Chondrocyte (in vitro differentiated cells): ENCODE data around the gene ANKS3. TPM values are rescaled to one million over a fixed set of nuclear protein-coding genes. Genes with fewer than 3 reads are reported as not detected.
A peak's percentile ranks its signal among the peaks of the same experiment; 100 is the strongest.

Source experiments
- DNase-seq: peaks from one replicate; pipeline ENCODE4 v3.0.0; 2021; ENCODE audit warnings: mixed read lengths, low spot score
- H3K27ac Mint-ChIP-seq: one replicate; pipeline ENCODE4 v1.8.0; 2021; ENCODE audit warnings: mild to moderate bottlenecking, moderate library complexity, mixed read lengths; ENCODE audit not compliant: unreplicated experiment
- H3K27me3 Mint-ChIP-seq: 2 replicates; pipeline ENCODE4 v1.8.0; 2021; ENCODE audit warnings: low read depth, mixed read lengths
- H3K36me3 Mint-ChIP-seq: 2 replicates; pipeline ENCODE4 v1.8.0; 2021; ENCODE audit warnings: low read depth, mixed read lengths
- H3K4me1 Mint-ChIP-seq: 2 replicates; pipeline ENCODE4 v1.8.0; 2021; ENCODE audit warnings: low read depth, mild to moderate bottlenecking, mixed read lengths
- H3K4me3 Mint-ChIP-seq: one replicate; pipeline ENCODE4 v1.8.0; 2021; ENCODE audit warnings: mild to moderate bottlenecking, moderate library complexity, mixed read lengths; ENCODE audit not compliant: unreplicated experiment
- H3K9me3 Mint-ChIP-seq: 2 replicates; pipeline ENCODE4 v1.8.0; 2021; ENCODE audit warnings: low read depth, mixed read lengths
- CTCF ChIP-seq: fragments of 200-600 bp; sonication (generic); IDR thresholded peaks from 2 replicates; pipeline ENCODE4 v1.5.0; 2021; ENCODE audit warnings: antibody characterized with exemption, mild to moderate bottlenecking, moderate library complexity
- total RNA-seq: library from RNA; stranded (reverse); gene quantifications from 3 replicates; pipeline ENCODE4 v1.2.1, GENCODE V29; 2021

ANKS3 gene
- total RNA-seq, 1 donor from 2014 or later, result 21.8 TPM

- Mint-ChIP-seq H3K27ac (no peak overlapping the region), H3K4me1 (peaks cover 10% of the 10 kb centered on the region), H3K9me3 (no peaks in the 10 kb centered on the region), H3K36me3 (peaks cover 14% of the 10 kb centered on the region), H3K4me3 (no peak overlapping the region), H3K27me3 (no peaks in the 10 kb centered on the region)
- TF ChIP-seq CTCF, result no peak
- no peak for DNase-seq
Measured at GRCh38 chr16:4726616-4727015, 7.5 kb downstream of the ANKS3 start.

GRCh38 chr16:4724661-4725270, 9.3 kb downstream of the ANKS3 start:
- H3K9me3 Mint-ChIP-seq, result no peaks in the 10 kb centered on the region
- H3K4me3 Mint-ChIP-seq, result no peak overlapping the region
- DNase-seq, result peak; percentile 6
- H3K27me3 Mint-ChIP-seq, result no peaks in the 10 kb centered on the region
- H3K27ac Mint-ChIP-seq, result peak overlapping the region; percentile 59
- TF ChIP-seq CTCF, result no peak
- peaks cover 10% of the 10 kb centered on the region for H3K4me1 Mint-ChIP-seq
- H3K36me3 Mint-ChIP-seq, result peaks cover 9% of the 10 kb centered on the region

- Mint-ChIP-seq H3K4me3 (no peak overlapping the region), H3K4me1 (peaks cover 10% of the 10 kb centered on the region), H3K36me3 (peaks cover 3% of the 10 kb centered on the region), H3K27me3 (no peaks in the 10 kb centered on the region), H3K9me3 (no peaks in the 10 kb centered on the region), H3K27ac (peak overlapping the region; percentile 74)
- DNase-seq, result peak; percentile 49
- no peak for TF ChIP-seq CTCF
Measured at GRCh38 chr16:4723071-4723767, 10.9 kb downstream of the ANKS3 start.

- Mint-ChIP-seq H3K4me3 (no peak overlapping the region), H3K9me3 (no peaks in the 10 kb centered on the region), H3K27me3 (no peaks in the 10 kb centered on the region), H3K36me3 (peaks cover 9% of the 10 kb centered on the region), H3K27ac (no peak overlapping the region), H3K4me1 (peaks cover 10% of the 10 kb centered on the region)
- no peak for DNase-seq
- no peak for TF ChIP-seq CTCF
Measured at GRCh38 chr16:4718466-4718865, 15.6 kb downstream of the ANKS3 start.

- H3K27ac Mint-ChIP-seq, result no peak overlapping the region
- no peaks in the 10 kb centered on the region for H3K27me3 Mint-ChIP-seq
- H3K4me3 Mint-ChIP-seq, result no peak overlapping the region
- no peaks in the 10 kb centered on the region for H3K9me3 Mint-ChIP-seq
- no peak for TF ChIP-seq CTCF
- peaks cover 15% of the 10 kb centered on the region for H3K36me3 Mint-ChIP-seq
- H3K4me1 Mint-ChIP-seq, result no peaks in the 10 kb centered on the region
- DNase-seq, result no peak
Measured at GRCh38 chr16:4714996-4715395, 19.1 kb downstream of the ANKS3 start.
